Kidney (tissue), 14 donors: ENCODE data around the gene SLC39A9. TPM values are rescaled to one million over a fixed set of nuclear protein-coding genes. Genes with fewer than 3 reads are reported as not detected.

ENCODE experiments used
- DNase-seq, 5 donors: peaks; one replicate each; pipeline ENCODE4 v3.0.0-alpha.2; 2013 to 2020
- FAIRE-seq: peaks from 2 replicates; lab custom pipeline; 2012; peaks lifted over from hg19 to GRCh38; lab: Jason Lieb, UNC
- H3K27ac ChIP-seq, 2 donors: one replicate each; pipeline ENCODE4 v1.7.0; 2013; ENCODE audit warnings: low read depth in 2 of 2, low read length in 2 of 2, inconsistent platforms in 1 of 2
- H3K27me3 ChIP-seq: one replicate; pipeline ENCODE4 v1.7.1; 2013; ENCODE audit warnings: low read length, inconsistent platforms; ENCODE audit not compliant: control insufficient read depth, insufficient read depth
- H3K36me3 ChIP-seq, 3 donors: one replicate each; pipeline versions ENCODE4 v1.7.0 to v1.7.1; 2013; ENCODE audit warnings: low read length in 3 of 3, control low read depth in 1 of 3, inconsistent platforms in 1 of 3; ENCODE audit not compliant: insufficient read depth in 3 of 3, control insufficient read depth in 2 of 3
- H3K4me1 ChIP-seq, 3 donors: one replicate each; pipeline versions ENCODE4 v1.7.0 to v1.7.1; 2013; ENCODE audit warnings: low read length in 3 of 3, inconsistent platforms in 1 of 3, low read depth in 1 of 3; ENCODE audit not compliant: control insufficient read depth in 2 of 3, insufficient read depth in 2 of 3
- H3K4me3 ChIP-seq, 3 donors: one replicate each; pipeline versions ENCODE4 v1.7.0 to v1.8.1; 2013; ENCODE audit warnings: low read length in 3 of 3, control low read depth in 1 of 3, inconsistent platforms in 1 of 3
- H3K9ac ChIP-seq, 3 donors: one replicate each; pipeline versions ENCODE4 v1.7.0 to v1.7.1; 2013; ENCODE audit warnings: low read length in 3 of 3, control low read depth in 1 of 3, inconsistent platforms in 1 of 3
- H3K9me3 ChIP-seq, 3 donors: one replicate each; pipeline versions ENCODE4 v1.7.0 to v1.7.1; 2013; ENCODE audit warnings: low read length in 3 of 3, control low read depth in 1 of 3, inconsistent platforms in 1 of 3; ENCODE audit not compliant: control insufficient read depth in 2 of 3, insufficient read depth in 1 of 3
- CTCF ChIP-seq: IDR thresholded peaks from 3 replicates; pipeline ENCODE4 v1.5.1; 2012; ENCODE audit warnings: mild to moderate bottlenecking, moderate library complexity, borderline replicate concordance; ENCODE audit not compliant: insufficient read depth; ENCODE audit errors: extremely low read depth
- intact Hi-C: fragments of 100-400 bp; cut with DNase I; formaldehyde crosslinking; loops from one replicate; pipeline ENCODE4 v1.11.1; 2022
- polyA plus RNA-seq: library from polyadenylated mRNA; stranded (reverse); fragments of 350-450 nt; fragmentation: Illumina TruSeq; extraction: RNeasy Lipid Tissue Mini Kit (QIAGEN cat#74804); gene quantifications from one replicate; pipeline ENCODE4 v1.2.3, GENCODE V29; 2014; ENCODE audit warnings: low read depth, low replicate concordance; ENCODE audit not compliant: insufficient read depth
- total RNA-seq: library from RNA; stranded (reverse); fragmentation: NEBNext Ultra II Directional; extraction: Animal tissue kit (Norgen Biotek cat#: 25700); gene quantifications from one replicate; pipeline ENCODE4 v1.2.1, GENCODE V29; 2021
- donor health status: control.
- donor health status: control.
- donor health status: control.
- donor health status: control.
- donor health status: control.
- donor health status: DM: yes; HTN: yes; CAD: no.
- donor health status: Normal renal cell carcinoma (clear cell type).

The SLC39A9 gene
- total and polyA plus RNA-seq, 2 donors from 2014 or later: 45.9 to 77.7 TPM

- Histone ChIP-seq H3K9ac (no peak overlapping the region), H3K4me3 (no peak overlapping the region), H3K36me3 (no peaks in the 10 kb centered on the region), H3K27me3 (no peaks in the 10 kb centered on the region), H3K9me3 (no peaks in the 10 kb centered on the region), H3K27ac (peak overlapping the region; percentile 23 to 27), H3K4me1 (peaks cover 0 to 4% (median 0%) of the 10 kb centered on the region in 3 donors)
- TF ChIP-seq CTCF: no peak
- no peak for FAIRE-seq
- DNase-seq: peak in 4 of 5 donors; percentile 26 to 89 (median 51)
- intact Hi-C loops: loop anchor here (10.0 kb wide), 1 partner anchor 100 kb away; no protein-coding TSS in a partner anchor
Observed at GRCh38 chr14:69354383-69355153, 43.9 kb upstream of the SLC39A9 start.

GRCh38 chr14:69355154-69355597 lies 43.3 kb upstream of the SLC39A9 start:
- DNase-seq (no peak), FAIRE-seq (no peak)
- no peaks in the 10 kb centered on the region for H3K9me3 ChIP-seq
- H3K4me3 ChIP-seq: no peak overlapping the region
- intact Hi-C loops: loop anchor here (10.0 kb wide), 1 partner anchor 100 kb away; no protein-coding TSS in a partner anchor
- H3K4me1 ChIP-seq: peaks cover 0 to 4% (median 0%) of the 10 kb centered on the region in 3 donors
- H3K9ac ChIP-seq: peak overlapping the region in 1 of 3 donors; percentile 5
- H3K36me3 ChIP-seq: no peaks in the 10 kb centered on the region
- TF ChIP-seq CTCF: no peak
- peak overlapping the region in 1 of 2 donors; percentile 27 for H3K27ac ChIP-seq
- no peaks in the 10 kb centered on the region for H3K27me3 ChIP-seq

- no peaks in the 10 kb centered on the region for H3K36me3 ChIP-seq
- FAIRE-seq: no peak
Observed at GRCh38 chr14:69355607-69356281, 42.7 kb upstream of the SLC39A9 start.

More at GRCh38 chr14:69355607-69356281, 42.7 kb upstream of the SLC39A9 start:
- Histone ChIP-seq H3K4me1 (peaks cover 0 to 4% (median 0%) of the 10 kb centered on the region in 3 donors), H3K9me3 (no peaks in the 10 kb centered on the region), H3K27ac (no peak overlapping the region), H3K27me3 (no peaks in the 10 kb centered on the region), H3K9ac (peak overlapping the region in 1 of 3 donors; percentile 5), H3K4me3 (no peak overlapping the region)
- intact Hi-C loops: loop anchor here (10.0 kb wide), 1 partner anchor 101 kb away; no protein-coding TSS in a partner anchor
- no peak for DNase-seq
- TF ChIP-seq CTCF: no peak
